Muscle layer of colon (tissue), 2 donors: Measurements from ENCODE around the gene BOC.
A peak's percentile ranks its signal among the peaks of the same experiment; 100 is the strongest.

Experiments used
- H3K27ac ChIP-seq: one replicate; pipeline ENCODE4 v1.7.0; 2013; ENCODE audit warnings: low read depth, mild to moderate bottlenecking, low read length, moderate library complexity
- H3K27me3 ChIP-seq, 2 donors: one replicate each; pipeline ENCODE4 v1.7.0; 2013; ENCODE audit warnings: low read length in 2 of 2, mild to moderate bottlenecking in 2 of 2; ENCODE audit not compliant: insufficient read depth in 2 of 2, control insufficient read depth in 1 of 2
- H3K36me3 ChIP-seq: one replicate; pipeline ENCODE4 v1.7.0; 2013; ENCODE audit warnings: mild to moderate bottlenecking, low read length; ENCODE audit not compliant: insufficient read depth
- H3K4me1 ChIP-seq: one replicate; pipeline ENCODE4 v1.7.0; 2013; ENCODE audit warnings: mild to moderate bottlenecking, low read length; ENCODE audit not compliant: insufficient read depth
- H3K4me3 ChIP-seq, 2 donors: one replicate each; pipeline ENCODE4 v1.7.0; 2013; ENCODE audit warnings: low read length in 2 of 2, low read depth in 1 of 2, mild to moderate bottlenecking in 1 of 2, moderate library complexity in 1 of 2
- H3K9ac ChIP-seq: one replicate; pipeline ENCODE4 v1.7.0; 2013; ENCODE audit warnings: low read length
- H3K9me3 ChIP-seq: one replicate; pipeline ENCODE4 v1.7.0; 2013; ENCODE audit warnings: mild to moderate bottlenecking, low read length
- donor health status: abdominal sarcoma.
- donor health status: Adenocarcinoma of cecum.

BOC gene

DNA sequence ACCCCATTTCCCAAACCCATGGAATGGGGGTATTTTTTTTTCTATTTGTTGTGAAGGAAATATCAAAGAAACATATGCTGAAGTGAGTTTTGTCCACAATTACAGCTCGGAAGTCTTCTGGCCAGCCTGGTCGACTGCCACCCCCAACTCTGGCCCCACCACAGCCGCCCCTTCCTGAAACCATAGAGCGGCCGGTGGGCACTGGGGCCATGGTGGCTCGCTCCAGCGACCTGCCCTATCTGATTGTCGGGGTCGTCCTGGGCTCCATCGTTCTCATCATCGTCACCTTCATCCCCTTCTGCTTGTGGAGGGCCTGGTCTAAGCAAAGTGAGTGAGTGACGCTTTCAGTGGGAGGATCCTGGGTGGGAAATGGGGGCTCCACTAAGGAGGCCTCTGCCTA is 71.9 kb downstream of the BOC start:
- no peak overlapping the region for H3K9ac ChIP-seq
- peaks cover 20% of the 10 kb centered on the region for H3K4me1 ChIP-seq
- no peak overlapping the region for H3K27ac ChIP-seq
- H3K36me3 ChIP-seq: peaks cover 74% of the 10 kb centered on the region
- no peaks in the 10 kb centered on the region for H3K27me3 ChIP-seq
- H3K9me3 ChIP-seq: no peaks in the 10 kb centered on the region
- H3K4me3 ChIP-seq: no peak overlapping the region

DNA sequence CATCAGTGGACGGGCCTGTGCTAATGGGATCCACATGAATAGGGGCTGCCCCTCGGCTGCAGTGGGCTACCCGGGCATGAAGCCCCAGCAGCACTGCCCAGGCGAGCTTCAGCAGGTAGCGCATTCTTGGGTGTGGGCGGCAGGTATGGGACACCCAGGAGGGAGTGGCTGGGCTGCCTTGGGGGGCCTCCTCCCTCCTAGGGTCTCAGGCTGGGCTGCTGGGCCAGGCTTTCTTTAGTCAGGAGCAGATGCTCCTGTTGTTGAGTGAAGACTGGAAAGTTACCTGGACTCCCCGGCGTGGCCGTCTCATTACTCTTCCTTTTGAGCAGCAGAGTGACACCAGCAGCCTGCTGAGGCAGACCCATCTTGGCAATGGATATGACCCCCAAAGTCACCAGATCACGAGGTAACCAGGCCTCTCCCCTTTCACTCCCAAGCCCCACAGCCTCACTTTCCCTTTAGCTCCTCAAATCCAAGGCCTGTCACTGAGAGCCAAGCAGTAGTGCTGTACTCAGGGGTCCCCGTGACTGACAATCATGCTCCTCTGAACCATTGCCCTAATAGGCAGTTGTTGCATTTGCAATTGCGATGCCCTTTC is 73.2 kb downstream of the BOC start:
- H3K9me3 ChIP-seq: no peaks in the 10 kb centered on the region
- H3K36me3 ChIP-seq: peaks cover 62% of the 10 kb centered on the region
- no peak overlapping the region for H3K9ac ChIP-seq
- H3K27me3 ChIP-seq: no peaks in the 10 kb centered on the region
- H3K4me1 ChIP-seq: peaks cover 27% of the 10 kb centered on the region
- no peak overlapping the region for H3K27ac ChIP-seq
- H3K4me3 ChIP-seq: no peak overlapping the region

GRCh38 chr3:113285226-113285625 is 73.9 kb downstream of the BOC start:
- peak overlapping the region; percentile 4 for H3K27ac ChIP-seq

DNA sequence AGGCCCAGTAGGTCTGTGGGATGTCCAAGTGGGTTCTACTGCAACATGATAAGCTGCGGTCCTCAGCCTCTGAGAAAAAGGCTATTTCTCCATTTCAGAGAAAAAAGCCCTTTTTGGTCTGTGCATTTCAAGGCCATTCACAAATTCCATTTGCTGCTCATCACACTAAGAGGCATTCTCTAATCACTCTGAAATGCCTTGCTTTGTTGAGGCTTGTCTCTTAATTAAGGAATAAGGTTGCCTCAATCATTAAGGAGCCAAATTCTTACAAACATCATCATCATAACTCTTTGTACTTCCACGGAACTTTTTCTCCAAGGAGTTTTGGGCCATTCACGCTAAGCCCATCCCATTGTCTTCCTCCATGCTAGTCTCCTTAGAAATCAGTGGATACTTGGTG is 74.4 kb downstream of the BOC start:
- H3K27me3 ChIP-seq: no peaks in the 10 kb centered on the region
- no peak overlapping the region for H3K9ac ChIP-seq
- H3K9me3 ChIP-seq: no peaks in the 10 kb centered on the region
- H3K4me1 ChIP-seq: peaks cover 33% of the 10 kb centered on the region
- H3K36me3 ChIP-seq: peaks cover 50% of the 10 kb centered on the region
- peak overlapping the region; percentile 4 for H3K27ac ChIP-seq
- H3K4me3 ChIP-seq: no peak overlapping the region

More at GRCh38 chr3:113285226-113285625, 73.9 kb downstream of the BOC start:
- Histone ChIP-seq H3K27me3 (no peaks in the 10 kb centered on the region), H3K4me1 (peaks cover 27% of the 10 kb centered on the region), H3K36me3 (peaks cover 55% of the 10 kb centered on the region), H3K9ac (no peak overlapping the region), H3K4me3 (no peak overlapping the region), H3K9me3 (no peaks in the 10 kb centered on the region)

GRCh38 chr3:113286524-113286923 is 75.2 kb downstream of the BOC start:
- no peak overlapping the region for H3K9ac ChIP-seq
- no peak overlapping the region for H3K27ac ChIP-seq
- H3K36me3 ChIP-seq: peaks cover 42% of the 10 kb centered on the region
- no peaks in the 10 kb centered on the region for H3K27me3 ChIP-seq
- H3K4me1 ChIP-seq: peaks cover 40% of the 10 kb centered on the region
- no peaks in the 10 kb centered on the region for H3K9me3 ChIP-seq
- H3K4me3 ChIP-seq: no peak overlapping the region

GRCh38 chr3:113287111-113287802 is 75.9 kb downstream of the BOC start:
- Histone ChIP-seq H3K27me3 (no peaks in the 10 kb centered on the region), H3K4me3 (no peak overlapping the region), H3K9ac (no peak overlapping the region), H3K27ac (peak overlapping the region; percentile 22), H3K36me3 (peaks cover 35% of the 10 kb centered on the region), H3K9me3 (no peaks in the 10 kb centered on the region), H3K4me1 (peaks cover 47% of the 10 kb centered on the region)

DNA sequence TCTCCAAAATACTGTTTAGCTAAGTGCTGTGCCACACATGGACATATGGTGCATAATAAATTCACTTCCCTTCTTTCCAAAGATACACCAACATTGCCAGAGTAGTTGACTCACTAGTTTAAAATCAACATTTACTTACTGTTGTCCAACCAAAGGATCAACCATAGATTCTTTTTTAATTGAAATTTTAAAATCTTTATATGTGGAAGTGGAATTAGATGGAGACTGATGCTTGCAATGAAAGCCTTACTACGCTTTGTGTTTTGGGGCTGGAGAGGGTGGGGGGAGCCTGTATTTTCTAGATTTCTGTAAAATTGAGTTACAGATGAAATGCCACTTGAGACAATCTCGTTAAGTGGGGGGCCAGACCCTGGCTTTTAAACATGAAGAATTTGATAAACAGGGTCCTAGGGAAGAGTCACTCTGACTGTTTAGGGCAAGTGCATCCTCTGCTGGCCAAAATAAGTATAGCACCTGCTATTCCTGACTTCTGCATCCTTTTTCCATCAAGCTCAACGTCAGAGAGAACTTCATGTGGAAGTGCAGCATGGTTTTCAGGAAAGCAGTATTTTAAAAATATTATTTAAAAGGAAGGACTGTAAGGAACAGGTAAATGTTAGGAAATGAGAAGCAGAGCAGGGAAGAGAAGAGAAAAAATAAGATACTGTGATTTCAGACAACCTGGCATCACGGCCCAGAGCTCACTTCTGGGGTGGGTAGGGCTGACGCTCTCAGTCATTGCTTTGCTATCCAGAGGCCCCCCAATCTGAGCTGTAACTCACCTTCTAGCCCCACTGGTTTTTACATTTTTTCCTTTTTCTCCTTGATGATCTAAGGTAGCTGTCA is 76.7 kb downstream of the BOC start:
- Histone ChIP-seq H3K9ac (no peak overlapping the region), H3K4me1 (peaks cover 51% of the 10 kb centered on the region), H3K4me3 (no peak overlapping the region), H3K27me3 (no peaks in the 10 kb centered on the region), H3K9me3 (no peaks in the 10 kb centered on the region), H3K27ac (peak overlapping the region; percentile 22), H3K36me3 (peaks cover 27% of the 10 kb centered on the region)

GRCh38 chr3:113288881-113289280 is 77.5 kb downstream of the BOC start:
- H3K36me3 ChIP-seq: peaks cover 21% of the 10 kb centered on the region
- H3K4me1 ChIP-seq: peaks cover 51% of the 10 kb centered on the region
- no peak overlapping the region for H3K9ac ChIP-seq
- no peaks in the 10 kb centered on the region for H3K9me3 ChIP-seq
- no peaks in the 10 kb centered on the region for H3K27me3 ChIP-seq
- no peak overlapping the region for H3K4me3 ChIP-seq
- peak overlapping the region; percentile 12 for H3K27ac ChIP-seq

- no peak overlapping the region for H3K27ac ChIP-seq
- H3K36me3 ChIP-seq: no peaks in the 10 kb centered on the region
- no peak overlapping the region for H3K4me3 ChIP-seq
- H3K9me3 ChIP-seq: no peaks in the 10 kb centered on the region
- no peak overlapping the region for H3K9ac ChIP-seq
- H3K27me3 ChIP-seq: no peaks in the 10 kb centered on the region
- H3K4me1 ChIP-seq: peaks cover 45% of the 10 kb centered on the region
Observed at GRCh38 chr3:113291572-113291971, 80.2 kb downstream of the BOC start.

DNA sequence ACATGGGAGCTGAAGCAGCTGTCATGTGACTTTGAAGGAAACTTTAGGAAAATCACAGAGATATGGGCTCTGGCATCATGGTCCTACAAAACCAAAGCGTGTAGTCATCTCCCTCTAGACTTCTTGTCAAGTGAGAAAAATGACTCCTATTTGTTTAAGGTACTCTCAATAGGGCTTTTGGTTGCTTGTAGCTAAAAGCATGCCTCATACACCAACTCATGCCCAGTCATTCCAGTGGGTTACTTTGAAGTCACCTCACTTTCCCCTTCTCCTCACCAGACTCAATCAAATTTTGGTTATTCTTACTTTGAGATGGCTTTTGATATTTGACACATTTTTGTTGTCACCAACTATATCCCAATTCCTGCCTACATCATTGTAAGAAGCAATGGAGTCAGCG is 81.6 kb downstream of the BOC start:
- Histone ChIP-seq H3K4me3 (no peak overlapping the region), H3K27ac (no peak overlapping the region), H3K4me1 (peaks cover 34% of the 10 kb centered on the region), H3K36me3 (no peaks in the 10 kb centered on the region), H3K27me3 (no peaks in the 10 kb centered on the region), H3K9me3 (no peaks in the 10 kb centered on the region), H3K9ac (no peak overlapping the region)

GRCh38 chr3:113293348-113293747 is 82.0 kb downstream of the BOC start:
- H3K27ac ChIP-seq: no peak overlapping the region
- H3K36me3 ChIP-seq: no peaks in the 10 kb centered on the region
- H3K4me1 ChIP-seq: peaks cover 30% of the 10 kb centered on the region
- no peaks in the 10 kb centered on the region for H3K27me3 ChIP-seq
- H3K4me3 ChIP-seq: no peak overlapping the region
- H3K9me3 ChIP-seq: no peaks in the 10 kb centered on the region
- H3K9ac ChIP-seq: no peak overlapping the region
